Measurements from ENCODE around the gene COL18A1. TPM values are rescaled to one million over a fixed set of nuclear protein-coding genes. Genes with fewer than 3 reads are reported as not detected.

The COL18A1 gene
- polyA plus RNA-seq, 1 donor (not counting 4 experiments of a cell fraction or from before 2014, with no cell fraction given): 13.0 TPM

GRCh38 chr21:45475797-45476570, 71.0 kb downstream of the COL18A1 start:
- no peaks in the 10 kb centered on the region for H3K79me2 ChIP-seq (ENCODE audit: control insufficient read depth, insufficient read depth, low read length)
- no peak overlapping the region for H3K4me2 ChIP-seq (ENCODE audit: control insufficient read depth, extremely low read depth, insufficient read depth, low read depth, low read length)
- no peaks in the 10 kb centered on the region for H3K27me3 ChIP-seq (ENCODE audit: control insufficient read depth, extremely low read depth, insufficient read depth, low read length)
- no peak overlapping the region for H3K4me3 ChIP-seq (ENCODE audit: control insufficient read depth in 2 of 3, extremely low read depth in 1 of 3, insufficient read depth in 2 of 3, low read depth in 1 of 3, low read length in 3 of 3)
- no peak overlapping the region for H3K9ac ChIP-seq (ENCODE audit: control insufficient read depth, extremely low read depth, insufficient read depth, low read length)
- dilution Hi-C loops (cut with MboI; ENCODE audit: extremely low pct_ligation_motif_present, low sequenced_read_pairs): no loop called here
- H4K20me1 ChIP-seq (ENCODE audit: control insufficient read depth, extremely low read depth, insufficient read depth, low read length): no peaks in the 10 kb centered on the region
- peaks cover 10% of the 10 kb centered on the region for H3K4me1 ChIP-seq (ENCODE audit: control insufficient read depth, extremely low read depth, insufficient read depth, low read length)
- no peaks in the 10 kb centered on the region for H3K9me3 ChIP-seq (ENCODE audit: control insufficient read depth, low read depth, low read length)
- TF ChIP-seq CTCF (optimal IDR thresholded peaks at IDR 0.05 in 1 of 3, IDR thresholded peaks at IDR 0.05 in 1 of 3, conservative IDR thresholded peaks at IDR 0.05 in 1 of 3; ENCODE audit: extremely low read depth in 1 of 3, insufficient read depth in 2 of 3, low read length in 3 of 3): no peak
- TF ChIP-seq EZH2 (IDR thresholded peaks at IDR 0.05; ENCODE audit: low read length): no peak
- no peak overlapping the region for H2AFZ ChIP-seq (ENCODE audit: control insufficient read depth, low read length)
- peaks cover 7 to 10% of the 10 kb centered on the region in 2 experiments for H3K36me3 ChIP-seq (ENCODE audit: control insufficient read depth in 2 of 2, extremely low read depth in 1 of 2, insufficient read depth in 2 of 2, low read length in 2 of 2)
- no peak for FAIRE-seq
- no peak overlapping the region for H3K27ac ChIP-seq (ENCODE audit: control insufficient read depth, insufficient read depth, low read length)
- DNase-seq (ENCODE audit: low read depth, low spot score): no peak
- H3K9me1 ChIP-seq (ENCODE audit: control insufficient read depth, extremely low read depth, insufficient read depth, low read length): no peaks in the 10 kb centered on the region

GRCh38 chr21:45476582-45476981, 71.6 kb downstream of the COL18A1 start:
- no peak for FAIRE-seq
- no peaks in the 10 kb centered on the region for H4K20me1 ChIP-seq (ENCODE audit: control insufficient read depth, extremely low read depth, insufficient read depth, low read length)
- peaks cover 7 to 15% of the 10 kb centered on the region in 2 experiments for H3K36me3 ChIP-seq (ENCODE audit: control insufficient read depth in 2 of 2, extremely low read depth in 1 of 2, insufficient read depth in 2 of 2, low read length in 2 of 2)

More at GRCh38 chr21:45476582-45476981, 71.6 kb downstream of the COL18A1 start:
- Histone ChIP-seq H3K27me3 (ENCODE audit: control insufficient read depth, extremely low read depth, insufficient read depth, low read length) (no peaks in the 10 kb centered on the region), H3K9ac (ENCODE audit: control insufficient read depth, extremely low read depth, insufficient read depth, low read length) (no peak overlapping the region), H3K27ac (ENCODE audit: control insufficient read depth, insufficient read depth, low read length) (no peak overlapping the region), H3K4me3 (ENCODE audit: control insufficient read depth in 2 of 3, extremely low read depth in 1 of 3, insufficient read depth in 2 of 3, low read depth in 1 of 3, low read length in 3 of 3) (no peak overlapping the region), H3K4me1 (ENCODE audit: control insufficient read depth, extremely low read depth, insufficient read depth, low read length) (peaks cover 4% of the 10 kb centered on the region), H3K4me2 (ENCODE audit: control insufficient read depth, extremely low read depth, insufficient read depth, low read depth, low read length) (no peak overlapping the region), H3K9me3 (ENCODE audit: control insufficient read depth, low read depth, low read length) (no peaks in the 10 kb centered on the region), H3K9me1 (ENCODE audit: control insufficient read depth, extremely low read depth, insufficient read depth, low read length) (no peaks in the 10 kb centered on the region), H3K79me2 (ENCODE audit: control insufficient read depth, insufficient read depth, low read length) (no peaks in the 10 kb centered on the region), H2AFZ (ENCODE audit: control insufficient read depth, low read length) (no peak overlapping the region)
- dilution Hi-C loops (cut with MboI; ENCODE audit: extremely low pct_ligation_motif_present, low sequenced_read_pairs): no loop called here
- no peak for DNase-seq (ENCODE audit: low read depth, low spot score)
- no peak for TF ChIP-seq CTCF (optimal IDR thresholded peaks at IDR 0.05 in 1 of 3, IDR thresholded peaks at IDR 0.05 in 1 of 3, conservative IDR thresholded peaks at IDR 0.05 in 1 of 3; ENCODE audit: extremely low read depth in 1 of 3, insufficient read depth in 2 of 3, low read length in 3 of 3)
- no peak for TF ChIP-seq EZH2 (IDR thresholded peaks at IDR 0.05; ENCODE audit: low read length)

Data from keratinocyte (primary cell).